ENCODE data around the gene PLIN3.

DNA sequence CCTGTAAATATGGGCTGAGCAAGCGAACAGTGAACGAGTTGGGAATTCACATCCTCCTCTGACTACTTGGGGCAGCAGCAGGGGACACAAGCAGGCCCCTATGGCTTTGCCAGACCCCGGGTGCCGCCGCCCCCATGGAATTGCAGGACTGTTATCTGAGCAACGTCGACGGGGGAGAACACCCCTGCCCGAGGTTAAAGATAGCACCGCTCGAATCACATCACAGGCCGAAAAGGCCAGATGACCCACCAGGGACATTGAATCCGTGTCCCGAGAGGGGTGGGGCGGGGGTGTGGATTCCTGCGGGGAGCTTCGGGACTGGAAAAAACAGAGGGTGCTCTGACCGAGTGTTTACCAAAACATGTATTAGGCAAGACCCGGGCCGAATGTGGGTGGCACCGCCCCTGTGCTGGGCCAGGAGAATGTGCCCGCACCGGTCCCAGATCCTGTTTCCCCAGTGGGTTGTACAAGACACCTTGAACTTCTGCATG is 66.8 kb downstream of the PLIN3 start:
- TF ChIP-seq GLI4 (tag by site-specific recombination; IDR thresholded peaks at IDR 0.05) (no peak), SCRT2 (tag by site-specific recombination; IDR thresholded peaks at IDR 0.05) (no peak), HOXA7 (CRISPR knock-in tag; IDR thresholded peaks at IDR 0.05; ENCODE audit: borderline replicate concordance) (no peak), CTCF (tag by site-specific recombination; IDR thresholded peaks at IDR 0.05) (no peak), ZNF473 (tag by site-specific recombination; IDR thresholded peaks at IDR 0.05) (no peak), ZNF707 (tag by site-specific recombination; IDR thresholded peaks at IDR 0.05) (no peak), ZSCAN23 (tag by site-specific recombination; IDR thresholded peaks at IDR 0.05) (no peak), ZNF211 (tag by site-specific recombination; IDR thresholded peaks at IDR 0.05; ENCODE audit: low read depth) (no peak), ZNF777 (tag by site-specific recombination; IDR thresholded peaks at IDR 0.05; ENCODE audit: borderline replicate concordance) (no peak), ZNF302 (tag by site-specific recombination; IDR thresholded peaks at IDR 0.05; ENCODE audit: low read depth) (no peak)
- TF ChIP-seq, protein P1, sequence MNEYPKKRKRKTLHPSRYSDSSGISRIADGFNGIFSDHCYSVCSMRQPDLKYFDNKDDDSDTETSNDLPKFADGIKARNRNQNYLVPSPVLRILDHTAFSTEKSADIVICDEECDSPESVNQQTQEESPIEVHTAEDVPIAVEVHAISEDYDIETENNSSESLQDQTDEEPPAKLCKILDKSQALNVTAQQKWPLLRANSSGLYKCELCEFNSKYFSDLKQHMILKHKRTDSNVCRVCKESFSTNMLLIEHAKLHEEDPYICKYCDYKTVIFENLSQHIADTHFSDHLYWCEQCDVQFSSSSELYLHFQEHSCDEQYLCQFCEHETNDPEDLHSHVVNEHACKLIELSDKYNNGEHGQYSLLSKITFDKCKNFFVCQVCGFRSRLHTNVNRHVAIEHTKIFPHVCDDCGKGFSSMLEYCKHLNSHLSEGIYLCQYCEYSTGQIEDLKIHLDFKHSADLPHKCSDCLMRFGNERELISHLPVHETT (tag by site-specific recombination; IDR thresholded peaks at IDR 0.05), result no peak
- TF ChIP-seq, protein P2, sequence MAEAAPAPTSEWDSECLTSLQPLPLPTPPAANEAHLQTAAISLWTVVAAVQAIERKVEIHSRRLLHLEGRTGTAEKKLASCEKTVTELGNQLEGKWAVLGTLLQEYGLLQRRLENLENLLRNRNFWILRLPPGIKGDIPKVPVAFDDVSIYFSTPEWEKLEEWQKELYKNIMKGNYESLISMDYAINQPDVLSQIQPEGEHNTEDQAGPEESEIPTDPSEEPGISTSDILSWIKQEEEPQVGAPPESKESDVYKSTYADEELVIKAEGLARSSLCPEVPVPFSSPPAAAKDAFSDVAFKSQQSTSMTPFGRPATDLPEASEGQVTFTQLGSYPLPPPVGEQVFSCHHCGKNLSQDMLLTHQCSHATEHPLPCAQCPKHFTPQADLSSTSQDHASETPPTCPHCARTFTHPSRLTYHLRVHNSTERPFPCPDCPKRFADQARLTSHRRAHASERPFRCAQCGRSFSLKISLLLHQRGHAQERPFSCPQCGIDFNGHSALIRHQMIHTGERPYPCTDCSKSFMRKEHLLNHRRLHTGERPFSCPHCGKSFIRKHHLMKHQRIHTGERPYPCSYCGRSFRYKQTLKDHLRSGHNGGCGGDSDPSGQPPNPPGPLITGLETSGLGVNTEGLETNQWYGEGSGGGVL (tag by site-specific recombination; IDR thresholded peaks at IDR 0.05), result no peak
- TF ChIP-seq, protein P3, sequence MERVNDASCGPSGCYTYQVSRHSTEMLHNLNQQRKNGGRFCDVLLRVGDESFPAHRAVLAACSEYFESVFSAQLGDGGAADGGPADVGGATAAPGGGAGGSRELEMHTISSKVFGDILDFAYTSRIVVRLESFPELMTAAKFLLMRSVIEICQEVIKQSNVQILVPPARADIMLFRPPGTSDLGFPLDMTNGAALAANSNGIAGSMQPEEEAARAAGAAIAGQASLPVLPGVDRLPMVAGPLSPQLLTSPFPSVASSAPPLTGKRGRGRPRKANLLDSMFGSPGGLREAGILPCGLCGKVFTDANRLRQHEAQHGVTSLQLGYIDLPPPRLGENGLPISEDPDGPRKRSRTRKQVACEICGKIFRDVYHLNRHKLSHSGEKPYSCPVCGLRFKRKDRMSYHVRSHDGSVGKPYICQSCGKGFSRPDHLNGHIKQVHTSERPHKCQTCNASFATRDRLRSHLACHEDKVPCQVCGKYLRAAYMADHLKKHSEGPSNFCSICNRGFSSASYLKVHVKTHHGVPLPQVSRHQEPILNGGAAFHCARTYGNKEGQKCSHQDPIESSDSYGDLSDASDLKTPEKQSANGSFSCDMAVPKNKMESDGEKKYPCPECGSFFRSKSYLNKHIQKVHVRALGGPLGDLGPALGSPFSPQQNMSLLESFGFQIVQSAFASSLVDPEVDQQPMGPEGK (tag by site-specific recombination; IDR thresholded peaks at IDR 0.05), result no peak
- TF ChIP-seq, protein P4, sequence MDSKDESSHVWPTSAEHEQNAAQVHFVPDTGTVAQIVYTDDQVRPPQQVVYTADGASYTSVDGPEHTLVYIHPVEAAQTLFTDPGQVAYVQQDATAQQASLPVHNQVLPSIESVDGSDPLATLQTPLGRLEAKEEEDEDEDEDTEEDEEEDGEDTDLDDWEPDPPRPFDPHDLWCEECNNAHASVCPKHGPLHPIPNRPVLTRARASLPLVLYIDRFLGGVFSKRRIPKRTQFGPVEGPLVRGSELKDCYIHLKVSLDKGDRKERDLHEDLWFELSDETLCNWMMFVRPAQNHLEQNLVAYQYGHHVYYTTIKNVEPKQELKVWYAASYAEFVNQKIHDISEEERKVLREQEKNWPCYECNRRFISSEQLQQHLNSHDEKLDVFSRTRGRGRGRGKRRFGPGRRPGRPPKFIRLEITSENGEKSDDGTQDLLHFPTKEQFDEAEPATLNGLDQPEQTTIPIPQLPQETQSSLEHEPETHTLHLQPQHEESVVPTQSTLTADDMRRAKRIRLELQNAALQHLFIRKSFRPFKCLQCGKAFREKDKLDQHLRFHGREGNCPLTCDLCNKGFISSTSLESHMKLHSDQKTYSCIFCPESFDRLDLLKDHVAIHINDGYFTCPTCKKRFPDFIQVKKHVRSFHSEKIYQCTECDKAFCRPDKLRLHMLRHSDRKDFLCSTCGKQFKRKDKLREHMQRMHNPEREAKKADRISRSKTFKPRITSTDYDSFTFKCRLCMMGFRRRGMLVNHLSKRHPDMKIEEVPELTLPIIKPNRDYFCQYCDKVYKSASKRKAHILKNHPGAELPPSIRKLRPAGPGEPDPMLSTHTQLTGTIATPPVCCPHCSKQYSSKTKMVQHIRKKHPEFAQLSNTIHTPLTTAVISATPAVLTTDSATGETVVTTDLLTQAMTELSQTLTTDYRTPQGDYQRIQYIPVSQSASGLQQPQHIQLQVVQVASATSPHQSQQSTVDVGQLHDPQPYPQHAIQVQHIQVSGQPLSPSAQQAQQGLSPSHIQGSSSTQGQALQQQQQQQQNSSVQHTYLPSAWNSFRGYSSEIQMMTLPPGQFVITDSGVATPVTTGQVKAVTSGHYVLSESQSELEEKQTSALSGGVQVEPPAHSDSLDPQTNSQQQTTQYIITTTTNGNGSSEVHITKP (tag by site-specific recombination; IDR thresholded peaks at IDR 0.05), result 0 out of 2 replicates have a peak, but pooled peaks have one; percentile 22
